Cardiac muscle cell (in vitro differentiated cells and primary cell): ENCODE measurements around the gene HRC. TPM values are rescaled to one million over a fixed set of nuclear protein-coding genes. Genes with fewer than 3 reads are reported as not detected.
"Not testable (repeated sequence)": the region's sequence is repeated elsewhere in the genome, so short reads cannot be mapped to it uniquely, and the experiment has no call there.

Source experiments
- DNase-seq, 2 donors: peaks; one replicate each; pipeline versions ENCODE4 v3.0.0 to v3.0.0-alpha.2; 2010 to 2017; ENCODE audit warnings: low read depth in 1 of 2, low spot score in 1 of 2
- H3K27ac ChIP-seq: fragments of 200-600 bp; sonication (generic); 2 replicates; pipeline ENCODE4 v1.5.1; 2016
- H3K27me3 ChIP-seq: fragments of 200-600 bp; sonication (generic); 2 replicates; pipeline ENCODE4 v1.6.0; 2016; ENCODE audit warnings: control low read depth
- H3K36me3 ChIP-seq: fragments of 200-600 bp; sonication (generic); 2 replicates; pipeline ENCODE4 v1.5.1; 2016; ENCODE audit warnings: control low read depth
- H3K4me1 ChIP-seq: fragments of 200-600 bp; sonication (generic); 2 replicates; pipeline ENCODE4 v1.8.1; 2017; ENCODE audit warnings: low read depth, mild to moderate bottlenecking, mixed run types
- H3K4me3 ChIP-seq: fragments of 200-600 bp; sonication (generic); 2 replicates; pipeline ENCODE4 v1.5.1; 2016; ENCODE audit warnings: mild to moderate bottlenecking
- H3K9me3 ChIP-seq: fragments of 200-600 bp; sonication (generic); 2 replicates; pipeline ENCODE4 v1.5.1; 2017; ENCODE audit warnings: low read depth, mild to moderate bottlenecking, control low read depth
- CTCF ChIP-seq: IDR thresholded peaks from 2 replicates; pipeline ENCODE4 v1.5.1; 2012; ENCODE audit warnings: low read depth, mild to moderate bottlenecking, low read length
- polyA plus RNA-seq: library from polyadenylated mRNA; unstranded; fragments of >200 nt; fragmentation: Nextera tagmentation; extraction: Ambion mirVana; gene quantifications from 2 replicates; pipeline ENCODE4 v1.2.1, GENCODE V29; 2016
- total RNA-seq: library from RNA; depleted of rRNA; stranded (reverse); fragments of >200 nt; gene quantifications from 2 replicates; pipeline ENCODE4 v1.2.3, GENCODE V29; 2016

Gene HRC
- total and polyA plus RNA-seq, 2 experiments from 2014 or later = 184 to 389 TPM

DNA sequence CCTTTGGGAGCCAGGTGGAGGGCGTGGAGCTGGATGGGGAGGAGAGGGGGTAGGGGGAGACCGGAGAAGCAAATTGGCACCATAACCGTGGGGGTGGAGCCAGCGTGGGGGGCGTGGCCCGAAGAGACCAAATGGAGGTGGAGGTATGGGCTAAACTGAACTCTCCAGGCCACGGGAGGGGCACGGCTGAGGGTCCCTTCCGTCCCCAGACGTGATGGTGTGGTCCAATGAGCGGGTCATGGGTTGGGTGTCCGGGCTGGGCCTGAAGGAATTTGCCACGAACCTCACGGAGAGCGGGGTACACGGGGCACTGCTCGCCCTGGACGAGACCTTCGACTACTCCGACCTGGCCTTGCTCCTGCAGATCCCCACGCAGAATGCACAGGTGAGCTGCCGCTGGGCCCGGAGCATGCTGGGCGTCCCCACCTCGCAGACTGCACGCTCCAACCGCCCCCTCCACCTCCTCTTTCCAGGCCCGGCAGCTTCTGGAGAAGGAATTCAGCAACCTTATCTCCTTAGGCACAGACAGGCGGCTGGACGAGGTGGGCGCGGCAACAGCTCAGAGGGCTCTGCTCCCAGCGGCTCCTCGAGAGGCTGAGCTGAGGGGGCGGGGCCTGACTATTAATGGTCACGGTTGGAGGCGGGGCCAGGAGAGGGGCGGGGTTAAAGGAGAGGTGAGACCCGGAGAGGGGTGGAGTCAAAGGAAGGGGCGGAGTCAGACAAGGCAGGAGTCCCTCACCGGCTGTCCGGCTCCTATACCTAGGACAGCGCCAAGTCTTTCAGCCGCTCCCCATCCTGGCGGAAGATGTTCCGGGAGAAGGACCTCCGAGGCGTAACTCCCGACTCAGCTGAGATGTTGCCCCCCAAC, 6.2 kb downstream of the HRC start:
- no peaks in the 10 kb centered on the region for H3K9me3 ChIP-seq
- H3K27ac ChIP-seq = peak overlapping the region; percentile 90
- no peak for TF ChIP-seq CTCF
- H3K4me1 ChIP-seq = peaks cover 18% of the 10 kb centered on the region
- H3K4me3 ChIP-seq = peak overlapping the region; percentile 56
- H3K27me3 ChIP-seq = no peaks in the 10 kb centered on the region
- H3K36me3 ChIP-seq = no peaks in the 10 kb centered on the region
- peak; percentile 98 to 100 for DNase-seq

GRCh38 chr19:49148044-49148682, 7.0 kb downstream of the HRC start:
- no peak for DNase-seq
- Histone ChIP-seq H3K9me3 (no peaks in the 10 kb centered on the region), H3K27me3 (no peaks in the 10 kb centered on the region), H3K4me1 (peaks cover 19% of the 10 kb centered on the region), H3K27ac (peak overlapping the region; percentile 90), H3K36me3 (no peaks in the 10 kb centered on the region), H3K4me3 (peak overlapping the region; percentile 40)
- no peak for TF ChIP-seq CTCF

- peak overlapping the region; percentile 20 for H3K27ac ChIP-seq
- H3K27me3 ChIP-seq, H3K36me3 ChIP-seq, DNase-seq, H3K9me3 ChIP-seq, H3K4me3 ChIP-seq: not testable (repeated sequence)
- peaks cover 19% of the 10 kb centered on the region for H3K4me1 ChIP-seq
Observed at GRCh38 chr19:49146408-49146770, 8.8 kb downstream of the HRC start.

DNA sequence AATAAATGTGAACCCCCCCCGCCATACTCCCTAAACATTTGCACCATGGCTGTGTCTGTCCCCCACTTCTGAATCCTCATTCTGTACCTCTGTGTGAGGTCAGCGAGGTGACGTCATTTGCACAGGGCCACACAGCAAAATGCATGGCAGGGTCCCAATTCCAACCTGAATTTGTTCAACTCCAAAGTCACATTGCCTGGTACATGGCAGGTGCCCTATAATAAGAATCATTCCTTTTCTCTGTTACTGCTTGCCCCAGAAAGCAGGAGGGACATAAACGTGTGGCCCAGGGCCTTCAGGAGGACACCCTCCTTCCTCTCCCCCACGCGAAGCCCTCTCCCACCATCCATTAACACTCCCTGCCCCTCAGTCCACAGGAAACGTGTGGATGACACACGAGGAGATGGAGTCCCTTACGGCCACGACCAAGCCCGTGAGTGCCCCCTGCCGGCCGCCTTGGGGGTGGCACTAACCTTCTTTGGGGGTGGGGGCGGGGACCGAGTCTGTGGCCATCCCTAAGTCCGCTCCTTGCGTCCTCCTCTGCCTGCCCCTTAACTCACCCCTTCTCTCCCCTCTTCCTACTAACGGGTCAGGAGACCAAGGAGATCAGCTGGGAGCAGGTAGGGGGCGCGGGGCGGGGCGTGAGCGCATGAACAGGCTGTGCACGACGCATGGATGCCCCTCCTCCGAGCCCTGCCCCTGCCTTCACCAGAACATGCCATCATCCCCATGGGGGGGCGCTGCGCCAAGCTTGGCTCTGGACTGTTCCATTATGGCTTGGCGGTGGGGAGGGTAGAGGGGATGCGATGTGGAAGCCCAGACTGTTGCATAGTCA, 9.4 kb downstream of the HRC start:
- Histone ChIP-seq H3K4me3 (peak overlapping the region; percentile 24), H3K9me3 (no peaks in the 10 kb centered on the region), H3K27ac (peak overlapping the region; percentile 34), H3K4me1 (peaks cover 15% of the 10 kb centered on the region), H3K27me3 (no peaks in the 10 kb centered on the region), H3K36me3 (no peaks in the 10 kb centered on the region)
- DNase-seq = peak; percentile 86 to 96
- TF ChIP-seq CTCF = peak; percentile 91

GRCh38 chr19:49142866-49143335, 12.3 kb downstream of the HRC start:
- H3K27me3 ChIP-seq = no peaks in the 10 kb centered on the region
- H3K36me3 ChIP-seq = no peaks in the 10 kb centered on the region
- DNase-seq = peak; percentile 94 to 98
- peak overlapping the region; percentile 79 for H3K4me3 ChIP-seq
- peaks cover 6% of the 10 kb centered on the region for H3K4me1 ChIP-seq
- H3K27ac ChIP-seq = peak overlapping the region; percentile 56
- TF ChIP-seq CTCF = no peak
- H3K9me3 ChIP-seq = no peaks in the 10 kb centered on the region
